Measurements from ENCODE around the gene SSC4D.
A peak's percentile ranks its signal among the peaks of the same experiment; 100 is the strongest.

SSC4D gene

GRCh38 chr7:76357475-76358010 is 52.0 kb downstream of the SSC4D start:
- no peak for DNase-seq
- intact Hi-C loops (cut with DNase I), result loop anchor here (1.0 to 2.0 kb wide), 3 partner anchors 36 to 67 kb away; no protein-coding TSS in a partner anchor

DNA sequence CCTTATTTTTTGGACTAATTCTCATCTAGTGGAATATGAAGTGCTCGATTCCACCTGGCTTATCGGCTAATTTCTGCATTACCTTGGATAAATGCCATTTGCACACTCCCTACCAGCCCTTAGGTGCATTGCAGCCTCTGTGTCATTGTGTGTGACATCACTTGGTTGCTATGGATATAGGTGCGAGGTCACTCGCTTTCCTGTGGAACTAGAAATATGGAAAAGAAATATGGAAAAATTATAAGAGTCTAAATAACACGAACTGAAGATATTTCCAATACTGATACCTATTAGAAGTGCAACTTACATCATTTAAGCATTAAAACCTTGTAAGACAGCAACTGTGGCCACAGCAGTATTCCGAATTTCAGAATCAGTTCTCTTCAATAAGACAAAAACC is 52.7 kb downstream of the SSC4D start:
- intact Hi-C loops (cut with DNase I), result no loop called here
- DNase-seq, result peak in 1 of 10 donors; percentile 41

DNA sequence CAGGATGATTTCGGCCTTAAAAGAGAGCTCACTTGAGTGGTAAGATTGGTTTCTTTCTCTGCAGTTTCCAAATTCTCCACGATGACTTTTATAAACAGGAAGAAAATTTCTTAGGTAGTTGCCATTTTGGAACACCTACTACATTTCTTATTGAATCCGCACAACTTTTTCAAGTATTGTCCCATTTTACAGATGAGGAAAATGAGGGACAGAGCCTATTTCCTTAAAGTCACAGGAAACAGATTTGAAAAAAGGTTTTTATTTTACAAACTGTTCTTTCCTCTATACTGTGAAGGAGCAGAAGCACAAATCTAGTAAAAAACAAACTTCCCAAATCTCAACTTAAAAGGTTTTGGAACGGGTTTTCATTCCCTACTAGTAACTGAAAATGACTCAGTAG is 53.4 kb downstream of the SSC4D start:
- intact Hi-C loops (cut with DNase I), result no loop called here
- peak in 1 of 10 donors; percentile 1 for DNase-seq

- intact Hi-C loops (cut with DNase I), result no loop called here
- DNase-seq, result peak in 1 of 10 donors; percentile 2
Observed at GRCh38 chr7:76354981-76355730, 54.3 kb downstream of the SSC4D start.

GRCh38 chr7:76354516-76354915 is 55.0 kb downstream of the SSC4D start:
- intact Hi-C loops (cut with DNase I), result no loop called here
- peak in 1 of 10 donors; percentile 2 for DNase-seq

- intact Hi-C loops (cut with DNase I), result no loop called here
- DNase-seq, result peak in 1 of 10 donors; percentile 49
Observed at GRCh38 chr7:76353744-76354143, 55.8 kb downstream of the SSC4D start.

DNA sequence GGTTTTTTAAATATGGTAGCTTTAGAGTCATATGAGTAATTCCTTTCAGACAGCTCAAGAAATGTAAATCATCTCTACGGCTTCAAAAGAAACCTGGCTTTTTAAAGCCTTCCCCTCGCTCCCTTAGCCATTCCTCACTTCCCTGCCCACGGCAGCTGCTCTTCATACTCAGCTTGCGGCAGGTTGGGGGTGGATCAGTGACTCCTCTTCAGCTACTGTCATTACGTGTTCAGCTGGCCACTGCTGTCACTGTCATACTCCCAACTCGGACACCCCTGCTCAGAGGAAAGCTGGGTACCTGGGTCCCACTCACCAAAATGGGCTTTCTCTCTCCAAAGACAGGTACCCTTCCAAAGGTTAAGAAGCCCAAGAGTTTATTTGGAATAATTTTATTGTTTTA is 57.3 kb downstream of the SSC4D start:
- DNase-seq, result peak in 6 of 10 donors; percentile 23 to 91 (median 64)
- intact Hi-C loops (cut with DNase I), result no loop called here

GRCh38 chr7:76351372-76351771 is 58.1 kb downstream of the SSC4D start:
- intact Hi-C loops (cut with DNase I), result no loop called here
- DNase-seq, result peak in 1 of 10 donors; percentile 22

GRCh38 chr7:76349313-76349885 is 60.1 kb downstream of the SSC4D start:
- no peak for DNase-seq
- intact Hi-C loops (cut with DNase I), result no loop called here

GRCh38 chr7:76347710-76348109 is 61.8 kb downstream of the SSC4D start:
- DNase-seq, result no peak
- intact Hi-C loops (cut with DNase I), result no loop called here

DNA sequence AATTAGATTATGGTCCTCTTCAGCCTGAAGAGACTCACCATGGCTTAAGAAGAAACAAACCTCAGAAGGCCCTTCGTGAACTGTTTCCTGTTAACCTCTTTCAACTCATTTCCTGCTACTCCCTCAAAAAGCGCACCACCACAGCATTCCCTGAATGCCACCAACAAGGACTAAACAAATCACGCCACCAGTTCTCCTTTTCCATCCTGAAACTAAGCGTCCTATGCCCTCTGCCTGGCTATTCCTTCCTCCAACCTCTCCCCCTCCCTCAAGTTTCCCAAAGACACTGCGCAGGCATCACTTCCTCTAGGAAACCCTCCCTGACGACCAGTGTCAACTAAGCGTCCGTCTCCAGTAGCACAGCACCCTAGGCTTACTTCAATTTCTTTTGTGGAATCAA is 62.7 kb downstream of the SSC4D start:
- DNase-seq, result peak in 1 of 10 donors; percentile 0
- intact Hi-C loops (cut with DNase I), result no loop called here

- intact Hi-C loops (cut with DNase I), result no loop called here
Observed at GRCh38 chr7:76346097-76346496, 63.4 kb downstream of the SSC4D start.

GRCh38 chr7:76343931-76344321 is 65.6 kb downstream of the SSC4D start:
- peak in 1 of 10 donors; percentile 12 for DNase-seq
- intact Hi-C loops (cut with DNase I), result no loop called here

More at GRCh38 chr7:76346097-76346496, 63.4 kb downstream of the SSC4D start:
- DNase-seq, result peak in 1 of 10 donors; percentile 22

GRCh38 chr7:76343294-76343930 is 66.1 kb downstream of the SSC4D start:
- intact Hi-C loops (cut with DNase I), result no loop called here
- peak in 1 of 10 donors; percentile 17 for DNase-seq

DNA sequence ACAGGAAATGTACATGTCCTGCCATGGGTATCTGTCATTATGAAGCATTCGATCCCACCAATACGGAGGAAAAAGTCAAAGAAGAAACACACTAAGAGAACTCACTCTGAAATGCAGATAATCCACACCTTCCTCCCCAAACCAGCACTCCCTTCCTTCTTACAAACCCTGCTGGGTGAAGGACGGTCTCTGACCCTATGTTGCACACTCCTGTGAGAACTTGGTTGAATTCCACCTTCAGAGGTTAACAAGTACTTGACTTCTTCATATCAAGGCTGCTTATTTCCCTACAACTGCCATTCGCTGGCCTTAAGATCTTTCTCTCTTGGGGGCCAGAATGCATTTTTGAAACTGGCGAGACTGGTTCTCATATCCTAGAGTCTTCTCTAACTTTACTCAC is 67.3 kb downstream of the SSC4D start:
- intact Hi-C loops (cut with DNase I), result no loop called here
- DNase-seq, result peak in 1 of 10 donors; percentile 3

- intact Hi-C loops (cut with DNase I), result no loop called here
- peak in 1 of 10 donors; percentile 36 for DNase-seq
Observed at GRCh38 chr7:76340617-76341131, 68.8 kb downstream of the SSC4D start.

Measured in posterior cingulate gyrus (tissue), 11 donors.